GM18502 (cell line): Measurements from ENCODE around the gene PTPN22.

Experiments
- ATAC-seq: cut with Tn5 transposase; IDR thresholded peaks from one replicate; pipeline ENCODE4 v1.9.1; 2021; ENCODE audit warnings: mild to moderate bottlenecking; ENCODE audit not compliant: unreplicated experiment, poor library complexity

Gene PTPN22

DNA sequence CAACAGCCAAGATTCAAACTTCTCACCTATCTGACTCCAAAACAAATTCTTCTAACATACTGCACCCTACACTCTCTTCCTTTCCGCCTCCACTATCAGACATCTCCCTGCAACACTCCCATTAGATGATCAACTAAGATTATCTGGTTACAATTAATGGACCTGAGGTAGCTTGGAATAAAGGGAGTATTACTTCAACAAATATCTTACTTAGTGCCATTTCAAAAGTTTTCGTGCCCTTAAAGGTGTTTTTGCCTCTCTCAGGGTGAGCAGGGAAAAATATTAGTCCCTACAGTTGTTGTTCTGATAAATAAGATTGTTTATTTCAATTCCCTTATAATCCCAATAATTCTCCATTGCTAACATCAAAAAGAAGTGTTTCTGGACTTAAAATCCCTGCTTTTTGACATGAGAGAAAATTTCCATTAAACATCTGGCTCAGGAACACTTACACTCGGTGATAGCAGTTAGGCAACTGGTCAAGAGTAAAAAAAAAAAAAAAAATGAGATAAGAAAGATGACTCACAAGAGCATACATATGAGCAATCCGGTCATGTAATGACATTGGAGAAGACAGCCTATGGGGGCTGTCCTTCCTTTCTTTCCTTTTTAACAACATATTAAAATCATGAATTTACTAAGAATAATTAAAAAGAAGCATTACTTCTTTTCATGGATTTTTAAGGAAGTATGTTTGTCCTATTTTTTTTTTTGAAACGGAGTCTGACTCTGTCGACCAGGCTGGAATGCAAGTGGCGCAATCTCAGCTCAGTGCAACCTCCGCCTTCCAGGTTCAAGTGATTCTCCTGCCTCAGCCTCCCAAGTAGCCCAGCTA lies 66.9 kb downstream of the PTPN22 start:
- ATAC-seq: no peak

DNA sequence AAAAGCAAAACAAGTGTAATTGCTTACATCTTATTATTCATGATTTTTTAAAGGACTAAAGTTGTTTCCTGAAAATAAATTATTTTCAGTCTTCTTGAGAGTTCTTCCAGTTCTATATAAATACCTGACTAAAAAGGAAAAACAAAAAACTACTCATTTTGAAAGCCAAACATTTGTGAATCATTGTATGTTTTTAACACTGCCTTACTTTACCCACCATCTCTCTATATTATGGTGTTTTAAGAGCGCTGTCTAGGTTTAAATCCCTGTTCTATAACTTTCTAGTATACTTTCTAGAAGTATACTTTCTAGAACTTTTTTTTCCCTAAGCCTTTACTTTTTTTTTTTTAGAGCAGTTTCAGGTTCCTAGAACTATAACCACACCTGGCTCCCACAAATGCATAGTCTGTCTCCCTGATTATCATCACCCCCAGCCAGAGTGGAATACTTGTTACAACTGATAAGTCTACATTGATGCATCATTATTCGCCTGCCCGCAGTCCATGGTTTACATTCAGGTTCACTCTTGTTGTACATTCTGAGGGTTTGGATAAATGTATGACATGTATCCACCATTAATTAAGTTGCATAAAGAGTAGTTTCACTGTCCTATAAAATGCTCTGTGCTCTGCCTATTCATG lies 69.0 kb downstream of the PTPN22 start:
- ATAC-seq: no peak

DNA sequence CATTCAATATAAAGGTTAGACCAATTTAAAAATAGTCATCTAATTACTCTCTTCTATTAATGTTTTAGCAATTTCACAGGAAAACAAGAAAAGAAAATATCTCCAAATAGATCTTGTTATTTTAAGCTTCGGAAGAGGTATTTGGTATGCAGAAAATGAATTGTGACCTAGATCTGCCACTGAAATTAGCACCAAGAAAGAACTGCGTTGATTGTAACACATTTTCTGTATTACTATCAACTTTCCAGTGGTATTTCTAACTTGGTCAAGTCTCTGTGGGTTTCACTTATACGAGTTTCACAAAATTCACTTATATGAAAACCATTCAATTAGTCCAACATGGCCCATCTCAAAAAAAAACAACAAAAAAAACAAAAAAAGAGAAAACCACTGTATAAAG lies 71.0 kb downstream of the PTPN22 start:
- no peak for ATAC-seq

DNA sequence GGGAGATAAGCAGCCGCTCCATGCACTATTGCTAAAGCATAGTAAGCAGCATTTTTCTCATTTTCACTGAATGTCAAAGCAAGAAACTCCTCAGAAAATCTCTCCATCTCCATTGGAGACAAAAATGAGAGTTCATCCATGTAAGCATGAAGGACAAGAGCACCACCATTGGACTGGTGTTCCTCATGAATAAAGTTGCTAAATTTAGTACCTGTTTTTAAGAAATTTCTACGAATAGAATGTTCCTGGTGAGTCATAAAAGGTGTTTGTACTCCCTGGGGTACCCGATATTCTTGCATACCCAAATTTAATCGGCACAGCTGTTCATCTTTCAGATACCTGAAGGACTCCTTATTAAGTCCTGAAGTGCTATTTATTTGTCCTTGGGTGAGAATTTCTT lies 74.0 kb downstream of the PTPN22 start:
- no peak for ATAC-seq

DNA sequence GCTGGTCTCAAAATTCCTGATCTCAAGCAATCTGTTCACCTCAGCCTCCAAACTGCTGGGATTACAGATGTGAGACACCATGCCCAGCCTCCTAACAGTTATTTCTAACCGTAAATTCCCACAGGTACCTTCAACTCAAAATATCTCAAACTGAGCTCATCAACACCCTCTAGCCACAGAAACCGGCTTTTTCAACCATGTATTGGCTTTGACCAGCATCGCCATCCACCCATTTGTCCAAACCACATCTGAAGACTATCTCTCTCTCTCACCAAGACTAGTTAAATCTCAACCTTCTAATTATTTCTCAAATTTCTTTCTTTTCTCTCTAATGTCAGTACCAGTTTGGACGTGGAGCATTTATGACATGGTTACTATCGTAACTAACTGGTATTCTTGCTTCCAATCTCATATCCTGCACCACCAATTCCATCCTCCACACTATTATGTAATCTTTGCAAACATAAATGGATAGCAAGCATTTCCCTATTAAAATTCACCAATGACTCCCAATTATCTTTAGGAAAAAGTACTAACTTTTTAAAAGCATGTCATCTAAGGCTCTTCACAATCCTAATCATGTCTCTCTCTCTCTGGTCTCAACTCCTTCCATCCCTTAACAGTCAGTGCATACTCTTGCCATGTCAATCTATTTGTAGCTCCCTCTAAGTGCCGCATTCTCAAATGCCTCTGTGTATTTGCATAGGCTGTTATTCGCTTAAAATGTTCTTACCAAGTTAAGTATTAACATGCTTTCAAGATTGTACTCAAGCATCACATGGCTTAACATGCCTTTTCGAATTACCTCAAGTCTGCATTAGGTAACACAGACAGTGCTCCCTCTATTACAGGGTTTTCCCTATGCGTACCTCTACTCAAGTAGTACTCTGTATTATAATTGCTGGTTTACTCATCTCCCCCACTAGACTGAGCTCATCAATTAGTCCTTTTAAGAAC lies 77.4 kb downstream of the PTPN22 start:
- no peak for ATAC-seq

DNA sequence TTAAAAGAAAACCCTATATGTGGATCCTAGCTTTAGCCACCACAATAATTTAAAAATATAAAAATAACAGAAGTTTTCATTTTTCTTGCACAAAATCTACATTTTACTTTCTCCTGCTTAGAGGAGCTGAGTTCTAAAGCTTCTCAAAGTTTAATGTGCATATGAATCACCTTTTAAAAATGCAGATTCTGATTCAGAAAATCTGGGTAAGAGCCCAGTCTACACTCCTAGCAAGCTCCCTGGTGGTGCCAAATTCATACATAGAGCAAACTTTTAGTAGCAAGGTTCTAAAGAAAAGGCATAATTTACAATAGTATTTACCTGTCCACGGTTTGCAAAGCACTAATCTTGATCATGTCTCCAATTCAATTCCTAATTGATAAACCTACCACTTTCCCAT lies 78.5 kb downstream of the PTPN22 start:
- ATAC-seq: no peak

DNA sequence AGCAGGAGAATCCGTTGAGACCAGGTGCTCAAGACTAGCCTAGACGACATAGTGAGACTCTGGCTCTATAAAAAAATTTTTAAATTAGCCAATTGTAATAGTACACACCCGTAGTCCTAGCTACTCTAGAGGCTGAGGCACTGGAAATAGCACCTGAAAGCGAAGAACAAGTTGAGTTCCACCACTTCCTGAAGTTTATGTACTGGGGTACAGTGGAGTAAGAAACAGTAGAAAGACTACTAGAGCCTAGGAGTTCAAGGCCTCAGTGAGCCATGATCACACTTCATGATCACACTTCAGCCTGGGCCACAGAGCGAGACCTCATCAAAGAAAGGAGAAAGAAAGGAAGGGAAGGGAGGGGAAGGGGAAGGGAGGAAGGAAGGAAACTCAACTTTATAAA lies 79.0 kb downstream of the PTPN22 start:
- ATAC-seq: no peak

DNA sequence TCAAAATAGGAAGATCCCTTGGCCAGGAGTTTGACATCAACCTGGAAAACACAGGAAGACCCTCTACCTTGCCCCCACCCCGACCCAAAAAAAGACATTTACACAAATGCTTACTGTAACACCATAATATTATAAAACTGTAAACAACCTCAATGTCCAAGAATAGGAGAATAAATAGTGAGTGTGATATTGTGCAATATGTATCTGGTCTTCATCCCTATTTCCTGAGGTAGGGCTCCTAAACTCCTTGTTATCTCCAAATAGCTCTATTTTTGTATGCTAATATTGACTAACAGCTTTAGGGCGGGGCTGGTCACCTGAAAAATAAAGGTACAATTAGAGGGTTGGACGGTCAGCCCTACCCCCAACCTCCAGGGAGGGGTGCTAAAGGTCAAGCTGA lies 82.7 kb downstream of the PTPN22 start:
- ATAC-seq: no peak

DNA sequence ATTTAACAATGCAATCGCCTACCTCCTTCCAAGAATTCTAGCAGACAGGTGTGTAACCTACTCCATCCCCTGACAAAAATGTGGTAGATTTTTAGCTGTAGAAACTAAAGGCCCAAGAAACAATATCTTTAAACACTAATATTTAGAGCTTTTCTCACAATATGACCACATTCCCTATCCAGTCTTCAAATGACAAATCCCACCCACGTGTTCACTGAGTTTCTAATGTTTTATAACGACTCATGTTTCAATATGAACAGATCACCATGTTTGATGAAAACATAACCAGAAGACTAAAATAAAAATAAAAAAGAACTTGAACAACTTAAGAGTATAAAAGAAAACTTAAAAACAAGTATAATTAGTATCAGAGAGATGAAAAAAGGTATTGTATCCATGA lies 83.8 kb downstream of the PTPN22 start:
- no peak for ATAC-seq

DNA sequence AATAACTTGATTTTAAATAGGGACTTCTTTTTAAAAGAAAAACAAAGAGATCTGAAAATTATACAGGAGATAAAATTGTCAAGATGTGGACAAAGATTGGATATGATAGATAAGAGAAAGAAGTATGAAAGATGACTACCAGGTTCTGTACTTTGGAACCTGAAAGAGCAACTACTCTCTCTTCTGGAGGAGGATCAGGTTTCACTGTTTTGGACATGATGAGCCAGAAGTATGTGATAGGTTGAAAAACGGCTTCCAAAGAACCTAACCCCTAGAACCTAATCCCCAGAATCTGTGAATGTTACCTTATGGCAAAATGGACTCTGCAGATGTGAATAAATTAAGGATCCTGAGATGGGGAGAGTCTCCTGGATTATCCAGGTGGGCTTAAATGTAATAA lies 85.4 kb downstream of the PTPN22 start:
- ATAC-seq: no peak

DNA sequence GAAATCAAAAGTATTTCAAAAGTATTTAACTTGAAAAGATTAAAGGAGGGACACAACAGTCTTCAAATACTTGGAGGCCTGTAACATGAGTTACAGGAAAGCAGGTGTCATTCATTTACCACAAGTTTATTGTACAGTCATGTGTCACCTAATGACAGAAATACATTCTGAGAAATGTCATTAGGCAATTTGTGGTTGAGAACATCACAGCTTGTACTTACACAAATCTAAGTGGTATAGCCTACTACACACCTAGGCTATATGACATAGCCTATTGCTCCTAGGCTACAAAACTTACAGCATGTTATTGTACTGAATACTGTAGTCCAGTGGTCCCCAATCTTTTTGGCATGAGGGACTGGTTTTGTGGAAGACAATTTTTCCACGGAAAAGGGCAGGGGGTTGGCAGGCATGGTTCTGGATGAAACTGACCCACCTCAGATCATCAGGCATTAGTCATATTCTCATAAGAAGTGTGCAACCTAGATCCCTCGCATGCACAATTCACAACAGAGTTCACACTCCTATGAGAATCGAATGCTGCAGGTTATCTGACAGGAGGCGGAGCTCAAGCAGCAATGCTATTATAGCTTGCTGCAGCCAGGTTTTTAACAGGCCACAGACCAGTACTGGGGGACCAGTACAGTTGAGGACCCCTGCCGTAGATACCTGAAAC lies 87.3 kb downstream of the PTPN22 start:
- ATAC-seq: peak; percentile 80

DNA sequence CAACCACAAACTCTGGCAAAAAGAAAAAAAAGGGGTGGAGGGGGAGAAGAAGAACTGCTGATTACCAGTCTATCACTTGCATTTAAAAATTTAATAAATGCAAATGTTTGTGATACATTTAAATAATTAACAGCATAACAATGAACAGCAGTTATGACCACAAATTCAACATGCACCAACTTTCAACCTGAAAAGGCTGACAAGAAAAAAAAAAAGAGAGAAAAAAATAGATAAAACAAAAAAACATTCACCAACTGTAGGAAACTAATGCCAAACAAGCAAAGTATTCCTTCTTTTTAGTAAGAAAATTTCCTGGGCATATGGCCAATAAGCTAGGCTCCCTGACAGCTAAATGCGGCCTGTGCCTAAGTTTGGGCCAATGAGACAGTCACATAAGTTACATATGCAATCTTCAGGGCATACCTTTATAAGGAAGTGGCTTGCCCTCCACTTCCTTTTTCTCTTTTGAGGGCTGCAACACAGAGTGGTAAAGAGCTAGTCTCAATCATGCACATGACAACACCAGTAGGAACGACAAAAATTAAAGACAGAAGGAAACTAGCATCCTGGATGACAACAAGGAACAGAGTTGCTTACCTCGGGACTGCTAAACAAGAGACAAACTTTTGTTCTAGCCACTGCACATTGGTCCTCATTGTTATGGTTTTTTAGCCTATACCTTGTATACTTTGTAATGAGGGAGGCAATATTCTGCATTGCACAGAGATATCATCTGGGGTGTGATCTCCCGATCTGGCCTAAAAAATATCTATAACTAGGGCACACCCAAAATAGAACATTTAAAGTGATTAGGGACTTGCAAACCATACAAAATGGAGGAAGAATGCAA lies 88.0 kb downstream of the PTPN22 start:
- peak; percentile 67 for ATAC-seq

DNA sequence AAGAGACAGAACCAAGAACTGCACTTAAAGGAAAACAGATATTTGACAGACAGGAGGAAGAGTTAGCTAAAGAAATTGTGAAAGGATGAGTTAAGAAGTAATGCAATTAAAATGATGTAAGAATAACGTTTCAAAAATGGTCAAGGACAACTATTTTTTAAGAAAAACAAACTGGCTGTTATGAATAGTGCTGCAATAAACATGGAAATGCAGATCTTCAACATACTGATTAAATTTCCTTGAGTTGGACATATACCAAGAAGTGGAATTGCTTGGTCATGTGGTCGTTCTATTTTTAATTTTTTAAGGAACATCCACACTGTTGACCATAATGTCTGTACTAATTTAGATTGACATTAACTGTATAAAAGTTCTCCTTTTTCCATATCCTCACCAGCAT lies 89.1 kb downstream of the PTPN22 start:
- no peak for ATAC-seq

DNA sequence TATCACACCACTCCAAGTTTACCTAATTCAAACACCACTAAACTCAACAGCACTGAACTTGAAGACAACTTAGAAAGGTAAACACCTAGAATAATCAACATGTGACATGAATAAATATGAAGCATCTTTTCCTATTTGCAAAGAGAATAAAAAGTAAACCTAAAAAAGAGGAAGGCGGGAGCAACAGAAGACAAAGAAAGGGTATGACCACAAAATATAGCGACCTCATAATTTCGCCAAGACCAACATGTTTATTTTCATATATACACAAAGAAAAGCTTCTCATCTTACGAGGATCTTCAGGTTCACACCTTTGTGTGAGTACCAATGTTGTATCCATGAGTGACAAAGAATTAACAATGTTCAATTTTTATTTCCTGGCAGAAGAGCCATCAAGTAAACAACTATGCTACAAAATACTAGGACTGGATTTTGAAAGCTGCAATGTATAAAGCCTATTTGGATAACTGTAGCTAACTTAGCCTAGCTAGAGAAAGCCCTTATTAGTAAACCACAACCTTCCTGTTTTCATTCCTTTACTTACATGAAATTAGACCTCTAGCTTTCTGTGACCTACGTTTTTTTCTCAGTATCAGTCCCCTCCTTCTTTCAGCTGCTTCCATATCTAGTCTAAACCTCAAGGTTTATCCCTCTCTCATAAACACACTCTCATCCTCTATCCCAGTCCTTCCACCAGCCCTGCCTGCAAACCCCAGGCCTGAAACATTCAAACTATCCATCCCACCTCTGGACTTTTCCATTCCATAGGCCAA lies 91.0 kb downstream of the PTPN22 start:
- peak; percentile 52 for ATAC-seq

DNA sequence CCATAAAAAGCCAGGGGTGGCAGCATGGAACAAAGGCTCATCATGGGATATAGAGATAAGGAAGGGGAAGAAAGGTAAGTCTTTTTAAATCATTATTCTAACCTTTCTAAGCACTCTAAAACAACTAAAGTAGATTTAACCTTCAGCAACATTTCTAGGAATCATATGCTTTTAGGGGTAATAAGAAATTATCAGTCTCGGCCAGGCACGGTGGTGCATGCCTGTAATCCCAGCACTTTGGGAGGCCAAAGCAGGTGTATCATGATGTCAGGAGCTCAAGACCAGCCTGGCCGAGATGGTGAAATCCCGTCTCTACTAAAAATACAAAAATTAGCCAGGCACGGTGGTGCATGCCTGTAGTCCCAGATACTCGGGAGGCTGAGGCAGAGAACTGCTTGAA lies 92.0 kb downstream of the PTPN22 start:
- no peak for ATAC-seq

DNA sequence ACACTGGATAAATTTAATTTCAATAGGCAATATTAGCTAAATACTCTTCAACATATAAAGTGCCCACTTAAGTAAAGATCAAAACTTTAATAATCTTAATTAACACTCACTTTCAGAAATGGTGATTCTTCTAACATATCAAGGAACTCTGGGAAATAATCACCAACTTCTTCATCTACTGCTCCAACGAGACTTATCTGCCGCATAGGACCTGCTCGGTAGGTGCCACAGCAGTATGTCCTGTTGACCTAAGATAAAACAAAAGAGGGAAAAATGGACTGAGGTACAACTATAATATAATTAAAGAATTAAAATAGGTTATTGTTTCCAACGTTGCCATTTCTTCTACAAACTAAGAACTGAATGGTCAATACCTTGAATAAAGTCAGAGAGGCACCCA lies 94.0 kb downstream of the PTPN22 start:
- no peak for ATAC-seq

DNA sequence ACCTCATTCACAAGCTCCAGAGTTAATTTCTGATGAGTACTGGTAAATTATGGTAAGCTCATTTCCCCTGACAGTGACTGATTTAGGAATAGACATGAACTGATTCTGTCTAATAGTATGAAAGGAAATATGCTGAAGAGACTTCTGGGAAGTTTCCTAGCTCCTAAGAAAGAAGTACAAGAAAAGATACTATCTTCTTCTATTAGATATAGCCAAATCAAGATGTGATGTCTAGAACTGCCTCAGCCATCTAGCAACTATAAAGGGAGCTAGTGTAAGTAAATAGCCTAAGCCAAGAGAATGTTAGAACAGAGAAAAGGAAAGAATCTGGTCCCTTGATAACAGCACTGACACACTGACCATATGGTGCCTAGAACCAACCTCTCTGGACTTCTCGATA lies 101.5 kb downstream of the PTPN22 start:
- no peak for ATAC-seq

DNA sequence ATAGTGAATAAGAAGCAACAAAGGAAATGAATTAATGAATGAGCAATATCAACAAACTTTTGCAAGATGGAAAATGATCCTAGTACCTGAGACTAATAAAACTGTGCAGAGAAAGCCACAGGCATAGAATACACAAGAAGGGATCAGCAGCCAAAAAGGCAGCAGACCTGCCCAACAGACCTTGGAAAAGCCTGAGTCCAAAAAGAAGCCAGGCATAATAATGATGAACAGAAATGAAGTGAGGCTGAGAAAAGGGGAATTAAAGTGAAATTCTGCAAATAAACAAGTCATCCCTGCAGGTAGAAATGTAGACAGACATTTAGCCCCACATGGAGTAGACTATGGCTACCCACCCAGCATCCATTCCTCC lies 101.9 kb downstream of the PTPN22 start:
- ATAC-seq: no peak
